GM18505 (cell line): Measurements from ENCODE around the gene HECA.
"Not testable (repeated sequence)": the region's sequence is repeated elsewhere in the genome, so short reads cannot be mapped to it uniquely, and the experiment has no call there.

ENCODE experiments used
- ATAC-seq: cut with Tn5 transposase; IDR thresholded peaks from one replicate; pipeline ENCODE4 v1.9.1; 2021; ENCODE audit not compliant: unreplicated experiment
- POLR2A ChIP-seq: IDR thresholded peaks from 4 replicates; pipeline ENCODE4 v1.6.1; 2011; ENCODE audit warnings: borderline replicate concordance; ENCODE audit not compliant: insufficient read depth, insufficient read length; ENCODE audit errors: extremely low read depth

HECA gene

DNA sequence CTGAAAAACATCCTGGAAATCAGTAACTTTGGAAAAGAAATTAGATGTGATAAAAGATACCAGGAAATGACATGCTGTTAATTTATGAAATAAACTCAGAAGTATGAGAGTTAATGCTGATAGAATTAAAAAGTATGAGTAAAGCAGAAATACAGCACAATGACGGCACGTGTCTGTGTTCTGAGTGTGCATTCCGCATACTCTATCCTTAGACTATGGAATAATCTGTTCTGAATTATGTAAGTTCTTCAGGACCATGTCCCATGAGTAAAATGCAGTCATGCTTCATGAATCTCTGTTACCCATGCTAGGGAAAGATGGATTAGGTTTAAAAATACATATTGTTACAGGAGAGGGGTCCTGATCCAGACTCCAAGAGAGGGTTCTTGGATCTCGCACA, 21.7 kb downstream of the HECA start:
- ATAC-seq: no peak
- no peak for TF ChIP-seq POLR2A

DNA sequence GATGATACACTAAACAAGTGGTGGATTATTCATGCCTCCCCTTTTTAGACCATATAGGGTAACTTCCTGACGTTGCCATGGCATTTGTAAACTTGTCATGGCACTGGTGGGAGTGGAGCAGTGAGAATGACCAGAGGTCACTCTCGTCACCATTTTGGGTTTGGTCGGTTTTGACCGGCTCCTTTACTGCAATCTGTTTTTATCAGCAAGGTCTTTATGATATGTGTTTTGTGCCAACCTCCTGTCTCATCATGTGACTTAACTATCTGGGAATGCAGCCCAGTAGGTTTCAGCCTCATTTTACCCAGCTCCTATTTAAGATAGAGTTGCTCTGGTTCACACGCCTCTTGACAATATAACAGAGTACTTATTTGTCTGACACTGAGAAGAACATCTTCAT, 22.2 kb downstream of the HECA start:
- not testable (repeated sequence) for ATAC-seq

DNA sequence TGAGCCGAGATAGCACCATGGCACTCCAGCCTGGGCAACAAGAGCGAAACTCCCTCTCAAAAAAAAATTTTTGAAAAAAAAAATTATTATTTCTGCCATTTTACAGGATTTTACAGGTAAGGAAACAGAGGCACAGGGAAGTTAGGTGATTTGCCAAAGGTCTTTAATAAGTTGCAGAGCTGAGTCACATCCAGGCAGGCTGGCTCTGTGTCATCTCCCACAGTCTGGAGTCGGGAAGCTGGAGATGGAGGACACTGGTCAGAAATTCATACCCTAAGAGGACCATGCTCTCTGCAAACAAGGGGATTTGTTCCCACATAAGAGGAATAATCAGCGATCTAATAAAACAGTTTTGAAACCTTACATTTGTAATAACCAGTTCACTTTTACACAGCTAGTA, 24.1 kb downstream of the HECA start:
- no peak for TF ChIP-seq POLR2A

DNA sequence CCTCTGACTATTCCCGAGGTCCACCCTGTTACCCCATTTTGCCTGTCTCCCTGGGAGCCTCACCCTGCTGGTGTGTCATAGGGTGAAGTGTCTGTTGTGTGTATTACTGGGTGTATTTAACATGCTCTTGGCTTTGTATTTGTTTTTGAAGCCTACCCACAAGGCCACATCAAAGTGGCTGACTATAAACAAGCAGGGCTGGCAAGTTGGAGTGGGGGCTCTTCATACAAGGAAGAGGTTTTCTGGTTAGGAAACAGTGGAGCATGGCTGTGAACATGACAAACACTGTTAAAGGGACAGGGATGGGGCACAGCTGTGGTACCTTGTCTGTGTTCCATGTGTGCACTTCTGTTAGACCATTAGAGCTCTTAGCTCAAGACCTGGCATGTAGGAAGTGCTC, 26.3 kb downstream of the HECA start:
- TF ChIP-seq POLR2A: no peak
- ATAC-seq: no peak

More for the DNA sequence above, 24.1 kb downstream of the HECA start:
- ATAC-seq: no peak

DNA sequence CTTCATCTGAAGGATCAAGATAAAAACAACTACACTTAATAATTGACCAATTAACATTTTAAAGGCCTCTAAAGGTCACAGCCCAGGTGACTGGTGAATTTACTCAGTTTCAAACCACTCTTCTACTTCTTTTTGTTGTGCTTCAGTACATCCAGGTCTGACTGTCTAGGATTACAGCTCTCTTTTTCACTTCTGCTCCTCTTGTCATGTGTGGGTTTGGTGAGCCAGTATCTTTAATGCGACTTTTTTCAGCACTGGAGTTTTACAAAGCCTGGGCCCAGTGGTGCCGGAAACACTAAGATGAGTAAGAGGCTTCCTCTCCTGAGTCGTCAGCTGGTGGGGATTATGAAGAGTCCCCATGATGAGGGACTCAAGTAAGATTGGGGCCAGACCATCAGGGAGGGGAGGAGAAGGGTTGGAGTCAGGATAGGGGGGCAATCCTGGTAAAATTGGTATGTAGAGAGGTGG, 27.0 kb downstream of the HECA start:
- TF ChIP-seq POLR2A: no peak
- ATAC-seq: peak; percentile 98

DNA sequence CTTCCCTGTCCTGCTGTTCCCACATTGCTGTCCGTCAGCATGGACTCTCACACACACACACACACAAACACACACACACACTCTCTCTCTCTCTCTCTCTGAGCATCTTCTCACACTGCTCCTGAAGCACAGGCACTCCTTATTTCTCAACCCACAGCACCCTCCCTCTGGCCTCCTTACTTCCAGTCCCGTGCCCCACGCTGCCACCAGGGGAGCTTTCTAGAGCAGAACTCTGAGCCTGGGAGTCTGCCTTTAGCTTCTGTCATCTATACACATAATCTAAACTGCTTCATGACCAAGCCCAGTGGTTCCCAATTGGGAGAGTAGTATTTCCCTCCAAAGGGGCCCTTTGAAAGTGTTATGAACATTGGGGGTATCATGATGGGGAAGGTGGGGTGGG, 29.1 kb downstream of the HECA start:
- no peak for ATAC-seq

DNA sequence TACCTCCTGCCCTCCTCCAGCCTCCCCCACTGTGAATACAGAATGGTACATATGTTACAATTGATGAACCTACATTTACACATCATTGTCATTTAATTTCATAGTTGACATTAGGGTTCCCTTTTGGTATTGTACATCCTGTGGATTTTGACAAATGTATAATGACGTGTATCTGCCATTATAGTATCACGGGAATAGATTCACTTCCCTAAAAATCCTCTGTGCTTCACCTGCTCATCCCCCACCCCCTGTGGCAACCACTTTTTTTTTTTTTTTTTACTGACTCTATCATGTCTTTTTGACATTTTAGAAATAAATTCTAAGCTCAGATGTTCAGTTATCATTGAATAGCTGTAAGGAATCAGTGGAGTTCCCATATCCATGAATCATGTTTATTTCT, 30.4 kb downstream of the HECA start:
- ATAC-seq: no peak
- no peak for TF ChIP-seq POLR2A

More for the DNA sequence above, 29.1 kb downstream of the HECA start:
- TF ChIP-seq POLR2A: no peak

DNA sequence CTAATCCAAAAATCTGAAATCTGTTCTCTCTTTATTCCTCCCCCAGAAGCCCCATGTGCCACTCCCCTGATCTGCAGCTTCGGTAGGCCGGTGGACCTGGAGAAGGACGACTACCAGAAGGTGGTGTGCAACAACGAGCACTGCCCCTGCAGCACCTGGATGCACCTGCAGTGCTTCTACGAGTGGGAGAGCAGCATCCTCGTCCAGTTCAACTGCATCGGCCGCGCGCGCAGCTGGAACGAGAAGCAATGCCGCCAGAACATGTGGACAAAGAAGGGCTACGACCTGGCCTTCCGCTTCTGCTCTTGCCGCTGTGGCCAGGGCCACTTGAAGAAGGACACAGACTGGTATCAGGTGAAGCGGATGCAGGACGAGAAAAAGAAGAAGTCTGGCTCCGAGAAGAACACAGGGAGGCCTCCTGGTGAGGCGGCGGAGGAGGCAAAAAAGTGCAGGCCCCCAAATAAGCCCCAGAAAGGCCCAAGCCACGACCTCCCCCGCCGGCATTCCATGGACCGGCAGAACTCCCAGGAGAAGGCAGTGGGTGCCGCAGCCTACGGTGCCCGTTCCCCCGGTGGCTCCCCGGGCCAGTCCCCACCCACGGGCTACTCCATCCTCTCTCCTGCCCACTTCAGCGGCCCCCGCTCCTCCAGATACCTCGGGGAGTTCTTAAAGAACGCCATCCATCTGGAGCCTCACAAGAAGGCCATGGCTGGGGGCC, 31.5 kb downstream of the HECA start:
- no peak for ATAC-seq
- TF ChIP-seq POLR2A: no peak

DNA sequence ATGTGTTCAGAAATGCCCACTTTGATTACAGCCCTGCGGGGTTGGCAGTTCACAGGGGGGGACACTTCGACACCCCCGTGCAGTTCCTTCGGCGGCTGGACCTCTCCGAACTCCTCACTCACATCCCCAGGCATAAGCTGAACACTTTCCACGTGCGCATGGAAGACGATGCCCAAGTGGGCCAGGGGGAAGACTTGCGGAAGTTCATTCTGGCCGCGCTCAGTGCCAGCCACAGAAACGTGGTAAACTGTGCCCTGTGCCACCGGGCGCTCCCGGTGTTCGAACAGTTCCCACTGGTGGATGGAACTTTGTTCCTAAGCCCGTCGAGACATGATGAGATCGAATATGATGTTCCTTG, 32.1 kb downstream of the HECA start:
- no peak for TF ChIP-seq POLR2A
- no peak for ATAC-seq

DNA sequence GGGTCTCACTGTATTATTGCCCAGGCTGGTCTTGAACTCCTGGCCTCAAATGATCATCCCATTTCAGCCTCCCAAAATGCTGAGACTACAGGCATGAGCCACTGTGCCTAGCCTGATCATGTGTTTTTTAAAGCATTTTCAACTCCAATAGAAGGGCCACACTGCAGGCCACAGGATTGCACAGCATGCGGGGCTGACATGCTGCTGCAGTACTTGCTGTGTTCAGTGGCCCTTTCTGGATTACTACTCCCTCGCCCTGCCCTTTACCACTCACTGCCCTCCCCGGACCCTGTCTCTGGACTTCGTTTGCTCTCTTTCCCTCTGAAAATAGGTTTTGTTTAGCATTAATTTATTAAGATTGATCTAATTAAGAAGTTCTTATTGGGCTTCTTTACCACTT, 37.3 kb downstream of the HECA start:
- ATAC-seq: no peak
- no peak for TF ChIP-seq POLR2A

DNA sequence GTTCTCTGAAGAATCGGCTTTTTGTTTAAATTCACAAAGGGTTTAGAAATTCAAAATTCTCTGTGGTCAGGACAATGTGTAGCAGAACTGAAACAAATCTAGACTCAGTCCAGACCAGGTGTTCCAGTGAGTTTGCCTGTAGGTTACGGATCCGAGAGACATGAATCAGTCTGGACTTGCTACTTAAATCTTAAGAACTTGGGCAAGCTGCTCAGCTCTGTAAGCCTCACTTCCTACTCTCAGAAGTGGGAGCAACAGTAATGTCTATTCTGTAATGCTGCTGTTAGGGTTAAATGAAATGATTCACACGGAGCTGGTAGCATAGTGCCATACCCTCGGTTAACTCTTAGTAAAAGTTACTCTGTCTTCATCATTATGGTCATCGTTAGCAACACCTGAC, 37.7 kb downstream of the HECA start:
- no peak for ATAC-seq
- TF ChIP-seq POLR2A: no peak

DNA sequence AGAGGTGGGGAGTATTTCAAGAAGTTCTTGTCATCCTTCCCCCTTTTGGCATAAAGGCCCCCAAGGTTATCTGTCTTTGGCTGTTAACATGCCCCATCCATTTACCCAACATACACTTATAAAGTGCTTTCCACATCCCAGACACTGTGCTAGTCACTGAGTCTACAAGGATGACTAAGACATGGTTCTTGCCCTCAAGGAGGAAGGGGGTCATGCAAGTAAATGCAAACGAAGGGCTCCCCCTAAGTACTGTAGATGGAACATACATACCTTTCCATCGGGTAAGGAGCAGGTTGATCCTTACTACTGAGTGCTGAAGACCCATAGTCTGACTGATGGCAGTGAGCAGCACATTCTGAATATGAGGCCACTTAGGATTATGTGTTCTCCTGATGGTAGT, 38.3 kb downstream of the HECA start:
- ATAC-seq: no peak
- no peak for TF ChIP-seq POLR2A

DNA sequence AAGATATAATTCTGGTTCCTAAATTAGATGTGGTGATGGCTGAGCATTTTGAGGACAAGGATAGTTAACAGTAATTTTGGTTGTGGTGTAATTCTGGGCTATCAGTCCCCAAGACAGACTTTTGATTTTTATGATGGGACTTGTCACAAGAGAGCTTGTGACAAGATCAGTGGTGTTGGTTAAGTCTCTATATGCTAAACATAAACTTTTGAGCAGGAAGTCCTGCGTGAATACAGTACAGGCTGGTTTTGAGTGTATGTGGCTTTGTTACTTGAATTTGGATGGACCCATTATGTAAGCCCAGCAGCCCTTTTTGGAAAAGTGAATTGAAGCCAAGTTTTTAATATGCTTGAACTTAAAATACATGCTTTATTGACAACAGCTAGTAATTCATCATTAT, 38.9 kb downstream of the HECA start:
- no peak for TF ChIP-seq POLR2A
- ATAC-seq: no peak

DNA sequence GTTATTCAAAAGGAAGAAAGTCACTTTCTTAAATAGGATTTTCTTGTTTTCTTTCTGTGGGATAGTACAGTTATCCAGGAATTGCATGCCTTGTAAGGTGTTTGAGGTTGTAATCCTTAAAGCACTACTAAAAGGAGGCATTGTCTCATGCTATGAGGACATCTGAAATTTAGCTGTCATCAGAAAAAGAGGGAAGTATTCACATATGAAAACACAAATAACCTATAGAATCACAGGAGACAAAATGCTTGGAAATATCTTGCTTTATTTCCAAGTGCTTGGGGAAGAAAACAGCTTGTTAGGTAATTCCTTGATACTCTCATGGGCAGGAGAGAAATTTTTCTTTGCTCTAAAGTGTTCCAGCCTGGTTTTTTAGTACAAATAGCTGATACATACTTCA, 40.1 kb downstream of the HECA start:
- peak; percentile 10 for ATAC-seq

More for the DNA sequence above, 40.1 kb downstream of the HECA start:
- TF ChIP-seq POLR2A: no peak
